ENCODE data around the gene PEX11G. TPM values are rescaled to one million over a fixed set of nuclear protein-coding genes. Genes with fewer than 3 reads are reported as not detected.

PEX11G gene
- total and polyA plus RNA-seq, 10 donors: 2.3 to 9.6 (median 4.6) TPM

DNA sequence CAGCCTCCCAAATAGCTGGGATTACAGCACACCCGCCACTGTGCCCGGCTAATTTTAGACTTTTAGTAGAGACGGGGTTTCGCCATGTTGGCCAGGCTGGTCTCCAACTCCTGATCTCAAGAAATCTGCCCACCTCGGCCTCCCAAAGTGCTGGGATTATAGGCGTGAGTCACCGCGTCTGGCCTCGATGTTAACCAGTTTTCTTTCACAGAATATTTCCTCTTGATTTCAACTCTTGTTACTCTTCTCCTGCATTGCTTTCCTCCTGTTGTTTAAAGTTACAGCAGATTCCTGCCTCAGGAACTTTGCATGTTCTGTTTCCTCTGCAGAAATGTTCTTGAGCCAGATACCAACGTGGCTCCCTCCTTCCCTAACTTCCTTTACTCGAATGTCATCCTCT is 3.7 kb upstream of the PEX11G start:
- Histone ChIP-seq H3K27ac (peak overlapping the region in 7 of 8 donors; percentile 79 to 92 (median 87)), H3K36me3 (no peaks in the 10 kb centered on the region), H3K4me3 (peak overlapping the region in 1 of 8 donors; percentile 50), H3K9me3 (no peaks in the 10 kb centered on the region), H3K4me1 (peaks cover 10 to 76% (median 32%) of the 10 kb centered on the region in 6 donors), H3K27me3 (replicated peaks in 1 of 7) (no peaks in the 10 kb centered on the region)
- no peak for DNase-seq
- intact Hi-C loops (cut with DNase I; ENCODE audit: low total_unique reads): no loop called here
- no peak for TF ChIP-seq CTCF (IDR thresholded peaks at IDR 0.05 in 8 of 11, conservative IDR thresholded peaks at IDR 0.05 in 3 of 11)
- no peak for TF ChIP-seq POLR2A (IDR thresholded peaks at IDR 0.05)
- TF ChIP-seq POLR2AphosphoS5 (IDR thresholded peaks at IDR 0.05): no peak
- 43 to 76% (median 51%) methylated on average over 11 of the region's 11 CpGs for WGBS, 5 donors

DNA sequence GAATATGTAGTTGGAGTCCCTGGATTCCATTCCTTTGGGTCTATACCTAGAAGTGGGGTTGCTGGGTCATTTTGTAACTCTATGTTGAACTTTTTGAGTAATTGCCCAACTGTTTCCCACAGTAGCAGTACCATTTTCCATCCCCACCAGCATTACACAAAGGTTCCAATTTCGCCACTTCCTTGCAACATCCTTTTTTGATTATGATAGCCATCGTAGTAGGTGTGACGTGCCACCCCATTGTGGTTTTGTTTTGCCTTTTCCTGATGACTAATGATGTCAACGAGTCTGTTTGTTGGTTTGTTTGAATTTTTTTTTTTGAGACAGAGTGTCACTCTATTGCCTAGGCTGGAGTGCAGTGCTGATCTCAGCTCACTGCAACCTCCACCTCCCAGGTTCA is 3.3 kb upstream of the PEX11G start:
- intact Hi-C loops (cut with DNase I; ENCODE audit: low total_unique reads): no loop called here
- TF ChIP-seq CTCF (IDR thresholded peaks at IDR 0.05 in 8 of 11, conservative IDR thresholded peaks at IDR 0.05 in 3 of 11) (no peak), POLR2AphosphoS5 (IDR thresholded peaks at IDR 0.05) (peak in 1 of 3 donors; percentile 83), POLR2A (IDR thresholded peaks at IDR 0.05) (no peak)
- 15 to 41% (median 22%) methylated on average over 4 of the region's 4 CpGs for WGBS, 5 donors
- peaks cover 10 to 76% (median 32%) of the 10 kb centered on the region in 6 donors for H3K4me1 ChIP-seq
- H3K27ac ChIP-seq: peak overlapping the region in 7 of 8 donors; percentile 79 to 92 (median 87)
- no peak for DNase-seq
- H3K36me3 ChIP-seq: no peaks in the 10 kb centered on the region
- H3K9me3 ChIP-seq: no peaks in the 10 kb centered on the region
- H3K4me3 ChIP-seq: peak overlapping the region in 1 of 8 donors; percentile 50
- H3K27me3 ChIP-seq (replicated peaks in 1 of 7): no peaks in the 10 kb centered on the region

DNA sequence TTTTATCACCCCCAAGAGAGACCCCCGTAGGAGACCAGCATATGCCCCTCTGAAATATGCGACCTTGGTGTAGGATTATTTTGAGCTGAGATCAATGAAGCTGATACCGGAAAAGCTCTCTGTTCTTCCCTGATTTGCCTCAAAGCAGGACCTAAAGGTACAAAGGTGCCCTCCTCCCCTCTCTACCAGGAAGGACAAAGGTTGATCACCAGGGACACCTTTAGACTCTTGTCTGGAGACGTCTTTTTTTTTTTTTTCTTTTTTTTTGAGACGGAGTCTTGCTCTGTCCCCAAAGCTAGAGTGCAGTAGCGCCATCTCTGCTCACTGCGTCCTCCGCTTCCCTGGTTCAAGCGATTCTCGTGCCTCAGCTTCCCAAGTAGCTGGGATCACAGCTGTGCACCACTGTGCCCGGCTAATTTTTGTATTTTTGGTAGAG is 792 bp upstream of the PEX11G start:
- no peaks in the 10 kb centered on the region for H3K9me3 ChIP-seq
- WGBS, 5 donors: 82 to 90% (median 89%) methylated on average over 11 of the region's 11 CpGs
- no peaks in the 10 kb centered on the region for H3K27me3 ChIP-seq (replicated peaks in 1 of 7)
- H3K4me3 ChIP-seq: peak overlapping the region in 3 of 8 donors; percentile 49 to 70 (median 52)
- no peak for DNase-seq
- TF ChIP-seq POLR2A (IDR thresholded peaks at IDR 0.05): no peak
- TF ChIP-seq CTCF (IDR thresholded peaks at IDR 0.05 in 8 of 11, conservative IDR thresholded peaks at IDR 0.05 in 3 of 11): no peak
- TF ChIP-seq POLR2AphosphoS5 (IDR thresholded peaks at IDR 0.05): no peak
- H3K27ac ChIP-seq: peak overlapping the region in 4 of 8 donors; percentile 86 to 90 (median 88)
- intact Hi-C loops (cut with DNase I; ENCODE audit: low total_unique reads): no loop called here
- H3K4me1 ChIP-seq: peaks cover 10 to 67% (median 32%) of the 10 kb centered on the region in 6 donors
- H3K36me3 ChIP-seq: no peaks in the 10 kb centered on the region

- Histone ChIP-seq H3K4me3 (no peak overlapping the region), H3K27ac (no peak overlapping the region), H3K9me3 (no peaks in the 10 kb centered on the region), H3K4me1 (peaks cover 4 to 60% (median 31%) of the 10 kb centered on the region in 6 donors), H3K27me3 (replicated peaks in 1 of 7) (no peaks in the 10 kb centered on the region), H3K36me3 (no peaks in the 10 kb centered on the region)
- intact Hi-C loops (cut with DNase I; ENCODE audit: low total_unique reads): no loop called here
- no peak for TF ChIP-seq POLR2A (IDR thresholded peaks at IDR 0.05)
- no peak for TF ChIP-seq POLR2AphosphoS5 (IDR thresholded peaks at IDR 0.05)
- no peak for TF ChIP-seq CTCF (IDR thresholded peaks at IDR 0.05 in 8 of 11, conservative IDR thresholded peaks at IDR 0.05 in 3 of 11)
- WGBS, 5 donors: 74 to 81% (median 76%) methylated on average over 2 of the region's 2 CpGs
- DNase-seq: no peak
Observed at GRCh38 chr19:7486923-7487322, 1.9 kb downstream of the PEX11G start.

Measured in spleen (tissue), 11 donors.